ENCODE measurements around the gene TEX35.
"Not testable (repeated sequence)": the region's sequence is repeated elsewhere in the genome, so short reads cannot be mapped to it uniquely, and the experiment has no call there.

The TEX35 gene

DNA sequence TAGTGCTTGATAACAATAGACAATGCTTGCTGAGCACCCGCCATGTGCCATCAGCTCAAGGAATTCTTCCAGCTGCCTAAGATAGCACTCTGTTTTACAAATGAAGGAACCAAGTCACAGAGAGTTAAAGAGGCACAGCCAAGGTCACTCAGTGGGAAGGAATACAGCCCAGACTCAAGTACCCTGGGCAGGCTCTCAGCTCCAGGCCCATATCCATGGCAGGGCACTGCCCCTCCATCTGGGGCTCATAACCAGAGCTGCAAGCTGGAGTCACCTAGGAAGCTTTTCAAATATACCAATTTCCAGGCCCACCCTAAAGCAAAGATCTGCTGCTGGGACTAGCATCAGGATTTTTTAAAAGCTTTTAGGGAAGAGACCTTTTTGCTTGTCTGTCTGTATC lies 17.8 kb upstream of the TEX35 start:
- no peak for DNase-seq

DNA sequence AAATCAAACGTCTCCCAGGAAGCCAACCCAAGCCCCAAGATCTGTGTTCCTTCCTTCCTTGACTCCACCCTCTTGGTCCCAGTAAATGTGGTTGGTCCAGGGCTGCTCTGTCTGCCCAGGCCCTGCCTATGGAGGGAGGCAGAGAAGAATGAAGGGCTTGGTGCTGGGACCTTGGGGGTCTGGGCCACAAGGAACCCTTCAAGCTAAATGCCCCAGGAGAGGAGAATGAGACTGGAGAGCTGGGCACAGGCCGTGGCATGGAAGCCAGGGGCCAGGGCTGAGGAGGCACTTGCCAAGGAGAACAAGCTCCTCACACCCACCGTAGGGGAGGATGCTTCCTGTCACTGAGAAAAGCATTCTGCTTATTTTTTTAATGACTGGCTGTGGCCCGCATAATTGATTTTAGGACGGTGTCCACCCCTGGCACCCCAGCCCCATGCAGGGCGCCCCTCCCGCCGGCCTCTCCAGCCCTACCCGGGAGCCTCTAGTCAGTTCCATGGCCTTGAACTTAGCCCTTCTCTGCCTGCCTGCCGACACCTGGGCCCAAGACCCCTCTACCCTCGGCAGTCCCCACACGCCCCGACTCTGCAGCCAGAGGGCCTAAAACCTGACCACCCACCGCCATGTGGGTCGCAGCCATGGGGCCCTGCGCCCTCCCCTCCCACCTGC lies 17.0 kb upstream of the TEX35 start:
- no peak for DNase-seq

DNA sequence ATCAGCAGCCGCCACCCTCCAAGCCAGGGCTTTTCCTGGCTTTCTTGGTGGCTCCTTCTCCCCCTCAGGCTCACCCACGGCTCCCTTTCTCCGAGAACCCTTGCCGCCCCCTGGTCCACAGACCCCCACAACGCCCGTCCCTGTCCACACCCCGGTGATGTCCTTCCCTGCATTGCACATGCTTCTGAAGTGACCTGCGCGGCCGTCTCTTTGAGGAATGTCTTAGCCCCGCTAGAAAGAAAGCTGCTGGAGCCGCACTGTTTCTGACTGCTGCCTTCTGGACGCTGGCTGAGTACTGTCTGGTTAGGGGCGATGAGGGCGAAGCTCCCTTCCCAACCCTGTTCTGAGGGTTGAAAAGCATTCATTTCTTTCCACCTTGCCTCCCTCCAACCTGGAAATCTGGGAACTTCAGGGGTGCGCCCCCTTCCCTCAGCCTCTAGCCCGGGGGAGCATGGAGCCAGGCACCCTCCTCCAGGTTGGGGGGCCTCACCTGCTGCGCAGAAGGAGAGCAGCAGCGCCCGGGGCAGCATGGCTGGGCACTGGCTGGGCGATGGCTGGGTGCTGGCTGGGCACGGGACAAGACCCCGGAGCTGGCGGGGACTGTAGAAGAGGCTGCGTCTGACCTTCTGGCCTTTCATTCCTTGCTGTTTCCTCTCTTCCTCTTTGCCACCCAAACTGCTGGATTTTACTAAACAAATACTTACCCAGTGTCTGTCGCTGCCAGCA lies 16.3 kb upstream of the TEX35 start, which contains the start of gene CLEC20A:
TSS of gene CLEC20A (minus strand) at position 555 of the 726 bp plus-strand sequence. CDS start at position 530, 25 bp downstream.
- no peak for DNase-seq

DNA sequence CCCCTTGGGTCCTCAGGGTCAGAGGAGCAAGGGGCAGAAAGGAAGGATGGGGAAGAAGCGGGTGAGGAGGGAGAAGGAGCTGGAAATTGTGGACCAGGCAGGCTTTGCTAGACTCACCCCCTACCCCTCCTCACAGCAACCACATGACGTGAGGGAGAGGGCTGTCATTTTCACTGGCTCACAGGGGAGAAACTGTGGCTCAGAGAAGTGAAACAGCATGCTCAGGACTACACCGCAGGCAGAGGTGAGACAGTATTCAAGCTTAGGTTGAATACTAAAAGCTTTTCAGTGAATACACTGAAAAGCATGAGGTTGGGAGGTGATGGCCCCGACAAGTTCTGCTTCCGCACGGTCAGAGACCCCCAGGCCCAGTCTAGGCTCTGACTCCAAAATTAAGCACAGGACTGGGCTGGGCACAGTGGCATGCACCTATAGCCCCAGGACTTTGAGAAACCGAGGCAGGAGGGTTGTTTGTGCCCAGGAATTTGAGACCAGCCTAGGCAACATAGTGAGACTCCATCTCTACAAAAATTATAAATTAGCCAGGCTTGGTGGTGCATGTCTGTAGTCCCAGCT lies 14.9 kb upstream of the TEX35 start:
- DNase-seq = no peak

DNA sequence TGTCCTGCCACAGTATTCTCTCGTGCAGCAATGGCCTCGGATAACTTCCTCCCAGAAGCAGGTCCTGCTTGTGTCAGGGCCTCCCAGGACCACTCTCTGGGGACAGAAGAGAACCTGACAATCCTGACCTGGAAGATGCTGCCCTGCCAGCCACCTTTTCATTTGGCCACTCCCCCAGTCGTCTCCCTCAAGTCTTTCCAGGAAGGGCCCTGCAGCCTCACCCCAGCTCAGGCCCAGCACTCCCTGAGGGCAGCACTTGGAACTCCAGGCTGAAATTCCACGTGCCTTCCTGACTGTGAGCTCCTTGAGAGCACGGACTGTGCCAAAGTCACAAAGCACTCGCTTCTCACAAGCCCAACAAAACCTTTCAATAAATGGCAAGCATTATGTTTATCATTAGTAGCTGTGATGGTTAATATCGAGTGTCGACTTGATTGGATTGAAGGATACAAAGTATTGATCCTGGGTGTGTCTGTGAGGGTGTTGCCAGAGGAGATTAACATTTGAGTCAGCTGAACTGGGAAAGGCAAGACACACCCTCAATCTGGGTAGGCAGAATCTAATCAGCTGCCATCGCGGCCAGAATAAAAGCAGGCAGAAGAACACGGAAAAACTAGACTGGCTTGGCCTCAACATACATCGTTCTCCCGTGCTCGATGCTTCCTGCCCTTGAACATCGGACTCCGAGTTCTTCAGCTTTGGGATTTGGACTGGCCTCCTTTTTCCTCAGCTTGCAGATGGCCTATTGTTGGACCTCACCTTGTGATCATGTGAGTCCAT lies 13.8 kb upstream of the TEX35 start:
- DNase-seq = no peak

DNA sequence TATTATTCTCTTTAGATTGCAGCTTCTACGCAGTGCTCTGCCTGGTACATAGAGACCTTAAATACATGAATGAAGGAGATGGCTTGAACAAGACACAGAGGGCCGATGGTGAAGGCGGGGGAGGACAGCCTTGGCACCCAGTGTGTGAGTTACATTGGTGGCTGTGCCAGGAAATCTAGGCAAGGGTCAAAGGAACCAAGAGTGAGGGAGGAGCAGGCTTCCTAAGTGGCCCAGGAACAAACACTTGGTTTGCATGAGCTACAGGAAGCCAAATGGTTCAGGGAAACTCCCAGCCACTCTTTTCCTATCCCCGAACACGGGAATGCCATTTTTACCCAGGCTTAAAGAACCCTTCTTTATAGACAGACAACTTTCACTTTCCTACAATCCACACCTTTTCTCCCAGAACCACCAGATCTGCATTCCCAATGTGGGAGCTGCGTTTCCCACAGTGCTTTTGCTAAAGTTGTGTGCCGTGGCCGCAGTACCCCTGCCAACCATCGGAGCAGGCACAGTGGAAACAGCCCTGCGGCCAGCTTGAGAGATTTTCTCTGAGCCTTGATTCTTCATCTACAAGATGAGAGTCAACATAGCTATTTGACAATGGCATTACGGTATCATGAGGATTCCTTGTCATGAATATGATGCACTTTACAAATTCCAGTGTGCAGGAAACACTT lies 12.7 kb upstream of the TEX35 start:
- DNase-seq = no peak

DNA sequence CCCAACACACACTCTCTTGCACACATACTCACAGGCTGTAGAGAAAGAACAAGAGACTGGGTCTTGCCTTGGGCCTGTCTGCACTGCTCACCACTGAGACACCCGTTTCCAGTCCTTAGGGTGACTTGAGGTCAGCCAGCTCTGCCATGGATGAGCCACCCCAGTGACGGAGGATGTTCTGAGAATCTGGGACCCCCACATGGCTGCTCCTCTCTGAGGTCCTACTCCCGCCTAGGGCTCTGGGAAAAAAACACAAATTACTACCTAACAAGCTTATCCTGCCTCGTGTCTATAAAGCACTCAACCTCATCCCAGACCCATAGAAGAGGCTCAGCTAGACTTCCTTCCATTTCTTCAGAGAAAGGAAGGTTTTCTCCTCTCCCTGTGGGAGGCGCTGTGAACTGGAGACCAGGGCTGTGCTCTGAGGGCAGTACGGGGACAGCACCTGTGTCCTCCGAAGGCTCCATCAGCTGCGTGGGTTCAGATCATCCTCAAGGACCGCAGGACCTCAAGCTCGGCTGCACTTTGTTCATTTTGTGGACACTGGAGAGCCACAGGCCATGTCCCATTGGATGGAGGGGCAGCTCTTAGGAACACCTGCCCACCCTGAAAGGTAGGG lies 11.9 kb upstream of the TEX35 start:
- no peak for DNase-seq

DNA sequence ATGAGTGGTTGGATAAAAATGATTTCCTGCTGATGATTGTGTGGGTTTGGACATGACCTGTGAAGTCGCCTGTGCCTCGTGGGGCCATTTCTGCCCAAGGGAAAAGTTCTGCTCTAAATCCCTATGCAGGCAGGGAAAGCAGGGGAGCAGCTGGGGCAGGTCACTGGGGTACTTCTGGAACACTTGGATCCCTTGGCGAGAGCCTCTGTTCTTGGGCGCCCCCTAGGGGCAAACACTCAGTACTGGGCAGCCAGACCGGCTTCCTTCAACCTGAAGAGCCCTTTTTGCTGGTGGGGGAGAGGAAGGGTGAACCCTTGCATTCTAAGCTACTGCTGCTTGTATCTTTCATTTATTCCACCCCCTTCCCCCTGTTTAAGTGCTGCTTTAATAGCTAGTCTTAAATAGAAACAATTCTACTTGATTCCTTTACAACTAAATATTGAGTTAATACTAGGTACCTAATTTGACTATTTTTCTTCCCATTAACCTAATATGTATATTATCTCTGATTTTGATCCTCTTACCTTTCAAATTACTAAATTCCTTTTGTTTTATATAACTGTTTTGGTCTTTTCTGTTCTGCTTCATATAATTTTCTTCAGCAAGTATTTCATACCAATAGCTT lies 11.1 kb upstream of the TEX35 start:
- DNase-seq = peak; percentile 53

DNA sequence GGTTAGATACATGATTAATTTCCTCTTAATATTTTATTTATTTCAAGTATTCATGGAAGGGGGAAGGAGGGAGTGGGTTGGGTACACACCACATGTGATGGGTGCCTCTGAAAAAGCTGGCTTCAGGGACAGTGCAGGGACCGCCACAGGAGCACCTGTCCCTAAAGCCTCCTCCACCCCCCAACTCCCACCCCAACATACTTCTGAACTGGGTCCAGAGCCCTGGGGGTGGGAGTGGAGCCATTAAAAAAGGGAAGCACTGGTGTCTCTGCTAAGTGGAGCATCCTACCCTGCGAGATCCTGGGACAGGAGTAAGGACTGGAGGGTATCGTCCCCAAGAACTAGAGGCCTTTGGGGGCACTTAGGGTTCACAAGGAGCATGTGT lies 10.6 kb upstream of the TEX35 start:
- DNase-seq = no peak

DNA sequence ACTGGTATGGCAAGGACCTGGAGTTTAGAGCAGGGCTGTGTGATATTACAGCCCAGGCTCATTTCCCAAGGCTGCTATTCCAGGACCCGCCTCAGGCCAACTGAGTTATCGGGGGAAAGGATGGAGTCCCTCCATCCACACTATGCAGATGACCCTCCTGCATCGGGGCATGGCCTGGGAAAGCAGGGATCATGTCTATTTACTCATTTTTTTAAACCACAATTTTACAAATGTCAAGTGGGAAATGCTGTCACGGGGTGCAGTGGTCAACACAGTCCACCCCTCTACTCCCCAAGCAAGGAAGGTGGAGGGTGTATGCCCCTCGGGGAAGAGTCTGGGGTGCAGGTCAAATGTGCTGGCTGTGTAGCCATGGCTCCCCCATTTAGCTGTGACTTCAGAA lies 10.1 kb upstream of the TEX35 start:
- DNase-seq = no peak

DNA sequence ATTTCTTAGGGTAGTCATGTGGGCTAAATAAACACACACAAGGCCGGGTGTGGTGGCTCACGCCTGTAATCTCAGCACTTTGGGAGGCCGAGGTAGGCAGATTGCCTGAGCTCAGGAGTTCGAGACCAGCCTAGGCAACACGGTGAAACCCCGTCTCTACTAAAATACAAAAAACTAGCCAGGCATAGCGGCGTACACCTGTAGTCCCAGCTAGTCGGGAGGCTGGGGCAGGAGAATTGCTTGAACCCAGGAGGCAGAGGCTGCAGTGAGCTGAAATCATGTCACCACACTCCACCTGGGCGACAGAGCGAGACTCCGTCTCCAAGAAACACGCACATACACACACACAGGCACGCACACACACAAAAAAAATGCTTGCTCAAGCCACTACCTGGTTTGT lies 9.6 kb upstream of the TEX35 start:
- DNase-seq = not testable (repeated sequence)

DNA sequence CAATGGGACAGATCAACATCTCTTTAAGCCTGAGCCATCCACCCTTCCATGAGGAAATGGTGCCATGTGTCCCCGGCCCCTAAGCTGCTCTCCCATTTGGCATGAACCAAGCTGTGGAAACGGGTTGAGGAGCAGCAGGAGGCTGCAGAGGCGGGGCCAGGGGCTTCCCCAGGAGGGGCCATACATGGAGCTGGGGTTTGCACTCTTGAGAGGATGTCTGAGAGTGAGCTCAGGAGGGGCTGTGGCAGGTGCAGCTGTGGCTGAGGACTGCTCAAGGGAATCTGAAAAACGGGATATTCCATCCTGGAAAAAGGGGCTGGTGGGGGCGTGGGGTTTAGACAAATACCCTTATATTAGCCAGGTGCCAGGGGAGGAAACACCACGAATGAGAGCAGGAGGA lies 9.1 kb upstream of the TEX35 start:
- DNase-seq = no peak

DNA sequence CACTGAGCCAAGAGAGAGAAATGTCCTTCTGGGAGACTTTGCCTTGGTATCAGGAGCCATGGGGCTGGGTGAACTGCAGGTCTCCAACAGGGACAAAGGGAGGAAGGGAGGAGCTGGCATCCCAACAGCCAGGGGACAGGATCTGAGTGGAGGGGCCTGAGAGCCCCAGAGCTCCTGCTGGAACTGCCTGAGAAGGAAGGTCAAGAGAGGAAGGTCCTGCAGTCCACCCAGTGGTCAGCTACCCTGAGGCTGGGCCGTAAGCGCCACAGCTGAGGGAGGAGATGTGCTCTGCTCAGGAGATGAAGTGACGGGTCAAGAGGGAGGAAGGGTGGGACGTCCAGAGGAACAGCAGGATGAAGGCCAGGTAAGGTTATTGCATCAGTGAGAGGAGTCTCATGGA lies 8.6 kb upstream of the TEX35 start:
- DNase-seq = no peak

DNA sequence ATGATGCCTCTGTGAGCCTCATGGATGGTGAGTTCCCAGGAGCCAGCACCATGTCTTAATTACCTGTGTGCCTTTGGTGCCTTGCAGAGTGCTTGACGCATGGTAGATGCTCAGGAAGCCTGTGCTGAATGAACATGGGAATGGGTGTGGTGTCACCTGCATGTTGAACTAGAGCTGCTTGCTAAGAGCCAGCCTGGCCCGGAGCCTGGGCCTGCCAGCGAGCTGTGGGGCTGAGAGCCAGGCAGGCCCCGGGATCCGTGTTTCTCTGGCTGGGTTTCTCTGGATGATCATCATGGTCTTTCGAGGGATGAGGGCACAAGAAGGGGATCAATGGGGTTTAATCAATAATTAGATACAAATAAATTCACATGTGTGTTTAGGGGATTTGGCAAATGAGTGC lies 6.7 kb upstream of the TEX35 start:
- DNase-seq = no peak

DNA sequence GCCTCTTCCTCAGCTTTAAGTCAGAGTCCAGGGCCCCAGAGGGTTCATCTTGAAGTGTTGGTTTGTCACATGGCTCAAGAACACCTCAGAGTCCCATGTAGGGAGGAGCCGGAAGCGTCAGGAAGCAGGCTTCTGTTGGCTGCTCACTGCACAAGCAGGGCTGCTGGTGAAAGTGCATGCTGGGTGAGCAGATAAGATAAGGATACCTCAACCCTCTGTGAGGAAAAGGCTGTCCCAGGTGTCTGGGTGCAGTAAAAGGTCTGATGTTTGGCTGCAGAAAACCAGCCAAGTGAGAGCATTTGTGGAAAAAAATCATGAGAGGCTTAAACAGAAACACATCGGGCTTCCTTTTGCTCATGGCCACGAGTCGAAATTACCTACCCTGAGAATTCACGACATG lies 6.2 kb upstream of the TEX35 start:
- DNase-seq = no peak

DNA sequence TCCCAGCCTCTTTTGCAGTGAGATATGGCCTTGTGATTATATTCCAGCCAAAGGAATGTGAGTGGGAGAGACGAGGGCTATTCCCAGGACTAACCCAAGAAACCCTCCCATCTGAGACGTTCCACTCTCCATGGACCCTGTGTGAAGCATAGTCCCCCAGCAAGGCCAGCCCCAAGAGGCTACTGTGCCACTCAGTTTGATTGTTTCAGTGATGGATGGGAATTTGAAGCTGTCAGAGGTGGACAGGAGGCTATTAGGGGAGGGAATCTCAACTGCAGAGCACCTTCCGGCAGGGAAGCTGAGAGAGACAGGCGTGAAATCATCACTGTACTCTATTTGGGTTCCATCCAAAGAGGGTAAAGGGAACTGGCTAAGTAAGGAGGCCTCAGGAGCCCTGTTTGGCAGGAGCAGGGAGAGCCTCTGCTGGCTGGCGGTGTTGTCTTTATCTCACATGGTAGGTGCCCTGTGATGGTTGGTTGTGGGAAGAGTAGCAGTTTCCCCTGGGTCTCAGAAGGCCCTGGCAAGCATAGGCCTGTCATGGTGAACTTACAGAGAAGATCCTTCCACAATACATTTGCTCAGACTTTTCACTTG lies 3.4 kb upstream of the TEX35 start:
- DNase-seq = no peak

DNA sequence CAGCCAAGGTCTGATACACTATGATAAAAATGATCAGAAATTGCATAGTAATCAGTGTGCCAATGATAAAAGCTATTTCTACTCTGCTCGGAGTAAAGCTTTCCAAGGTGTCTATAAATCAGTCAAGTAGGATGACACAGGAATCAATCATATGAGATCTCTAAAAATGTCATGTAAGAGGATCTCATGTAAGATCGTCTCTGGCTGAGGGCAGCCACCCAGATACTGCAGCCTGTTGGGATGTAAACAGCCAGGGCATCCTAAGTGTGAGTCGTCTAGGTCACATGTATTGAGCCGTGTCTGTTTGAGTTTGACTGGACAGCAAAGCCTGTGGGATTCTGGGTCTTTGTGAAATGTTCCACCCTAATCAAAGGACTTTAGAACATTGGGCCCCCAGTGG lies 2.8 kb upstream of the TEX35 start:
- no peak for DNase-seq

DNA sequence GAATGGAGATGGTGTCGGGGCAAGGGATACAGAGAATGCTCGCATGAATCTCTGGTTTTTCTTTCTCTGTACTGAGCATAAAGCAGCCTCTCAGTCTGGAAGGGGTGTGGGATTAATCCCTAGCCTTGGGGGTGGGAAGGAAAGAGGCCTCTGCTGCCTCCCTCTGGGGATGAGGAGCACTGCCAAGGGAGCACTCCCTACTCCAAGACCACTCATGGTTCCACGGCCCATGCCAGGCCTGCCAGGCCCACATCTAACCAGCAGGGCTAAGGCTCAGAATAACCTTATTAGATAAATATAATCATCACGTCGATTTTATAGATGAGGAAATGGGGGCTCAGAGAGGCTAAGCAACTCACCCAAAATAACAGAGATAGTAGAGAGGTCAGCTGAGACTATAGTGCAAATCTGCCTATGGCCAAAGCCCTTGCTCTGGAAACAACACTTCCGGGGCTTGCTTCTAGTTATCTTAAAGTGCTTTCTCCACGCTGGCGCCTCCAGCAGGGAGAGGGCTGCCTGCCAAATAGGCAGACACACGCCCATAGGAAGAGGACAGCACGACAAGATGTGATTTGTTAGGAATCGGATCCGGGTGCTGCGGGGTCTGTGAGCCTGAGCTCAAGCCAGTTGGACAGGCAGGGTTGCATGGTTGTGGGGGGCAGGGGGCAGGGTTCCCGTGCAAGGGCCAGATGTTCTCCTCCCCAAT lies 522 bp downstream of the TEX35 start:
- DNase-seq = no peak

DNA sequence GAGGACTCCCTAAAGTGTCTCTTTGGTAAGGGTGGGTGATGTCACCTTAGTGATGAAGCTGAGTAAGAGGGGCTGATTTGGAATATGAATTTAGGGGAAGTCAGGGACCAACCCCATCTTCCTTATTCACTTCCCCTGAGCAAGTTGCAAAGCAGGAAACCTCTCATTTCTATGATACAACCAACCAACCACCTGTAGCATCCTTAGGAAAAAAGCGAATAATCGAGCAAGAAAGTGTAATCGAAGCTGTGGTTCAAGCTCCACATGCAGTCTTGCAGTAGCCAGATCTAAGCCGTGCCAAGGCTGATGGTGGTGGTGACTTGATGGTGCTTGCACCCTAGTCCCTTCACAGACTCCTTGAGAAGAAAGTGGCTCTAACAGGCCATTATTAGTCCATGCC lies 3.2 kb downstream of the TEX35 start:
- DNase-seq = no peak

DNA sequence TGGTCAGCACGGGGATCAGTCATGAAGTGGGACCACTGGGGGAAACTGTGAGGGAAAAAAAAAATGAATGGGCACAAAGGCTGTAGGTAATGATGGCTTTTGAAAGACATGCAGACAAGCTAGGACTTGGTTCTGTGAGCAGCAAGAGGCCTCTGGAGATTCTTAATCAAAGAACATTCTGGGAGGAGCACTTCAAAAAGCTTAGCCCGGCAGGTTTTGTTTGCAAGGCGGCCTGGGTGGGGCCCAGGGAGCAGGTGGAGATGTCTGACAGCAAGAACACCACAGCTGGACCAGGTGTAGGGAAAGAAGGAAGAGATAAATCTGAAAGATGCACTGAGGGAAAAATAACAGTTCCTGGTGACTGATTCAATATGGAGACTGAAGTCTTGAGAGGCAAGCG lies 6.0 kb downstream of the TEX35 start:
- DNase-seq = no peak

DNA sequence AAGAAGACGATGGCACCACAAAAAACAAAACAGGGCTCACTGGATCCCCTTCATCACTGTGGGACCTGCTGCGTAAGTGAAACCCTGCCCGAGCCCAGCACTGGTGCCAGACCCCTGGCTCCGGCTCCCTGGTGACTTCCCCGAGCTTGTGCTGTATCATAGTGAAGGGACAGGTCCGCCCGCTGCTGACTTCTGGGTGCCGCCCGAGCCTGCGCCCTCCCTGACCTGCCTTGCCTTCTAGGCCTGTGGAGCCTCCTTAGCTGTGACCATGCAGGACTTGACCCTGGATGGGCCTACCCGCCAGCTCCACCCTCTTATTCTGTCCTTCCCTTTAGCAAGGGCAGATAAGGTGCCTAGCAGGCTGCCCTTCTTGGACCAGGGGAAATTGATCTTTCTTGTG lies 7.9 kb downstream of the TEX35 start:
- no peak for DNase-seq
